Tibial artery (tissue), 4 donors: Measurements from ENCODE around the gene MYBPC3.

Source experiments
- DNase-seq, 2 donors: peaks; one replicate each; pipeline ENCODE4 v3.0.0-alpha.2; 2019
- H3K27ac ChIP-seq, 2 donors: fragments of 200-600 bp; sonication (generic) in 1 of 2; 1 replicate in 1 of 2; 2 replicates in 1 of 2; pipeline ENCODE4 v1.5.1; 2018 to 2019; ENCODE audit warnings: mild to moderate bottlenecking in 1 of 2
- H3K27me3 ChIP-seq, 2 donors: fragments of 200-600 bp; sonication (generic) in 1 of 2; one replicate each; pipeline versions ENCODE4 v1.5.1 to v1.6.0; 2016 to 2019
- H3K36me3 ChIP-seq, 3 donors: fragments of 200-600 bp; sonication (generic) in 2 of 3; one replicate each; pipeline ENCODE4 v1.5.1; 2016 to 2019; ENCODE audit warnings: mild to moderate bottlenecking in 2 of 3
- H3K4me1 ChIP-seq, 4 donors: fragments of 200-600 bp; sonication (generic) in 2 of 4; 1 replicate in 3 of 4; 2 replicates in 1 of 4; pipeline ENCODE4 v1.5.1; 2016 to 2019
- H3K4me3 ChIP-seq, 2 donors: fragments of 200-600 bp; sonication (generic) in 1 of 2; 1 replicate in 1 of 2; 2 replicates in 1 of 2; pipeline ENCODE4 v1.5.1; 2018 to 2019; ENCODE audit warnings: mild to moderate bottlenecking in 2 of 2
- H3K9me3 ChIP-seq, 3 donors: fragments of 200-600 bp; sonication (generic) in 1 of 3; one replicate each; pipeline ENCODE4 v1.5.1; 2016 to 2019
- CTCF ChIP-seq, 2 experiments: fragments of 200-600 bp in 1 of 2; fragments of 450-650 bp in 1 of 2; IDR thresholded peaks; one replicate each; pipeline ENCODE4 v1.5.1; 2017 to 2019; ENCODE audit warnings: antibody characterized with exemption in 2 of 2, mild to moderate bottlenecking in 1 of 2, moderate library complexity in 1 of 2
- intact Hi-C: fragments of 100-400 bp; cut with DNase I; formaldehyde crosslinking; loops from one replicate; pipeline ENCODE4 v1.15.0; 2023; ENCODE audit warnings: low total_unique reads

The MYBPC3 gene

GRCh38 chr11:47299078-47299477 is 53.4 kb downstream of the MYBPC3 start:
- Histone ChIP-seq H3K27ac (no peak overlapping the region), H3K9me3 (peaks cover 0 to 20% (median 15%) of the 10 kb centered on the region in 3 donors), H3K36me3 (peaks cover 91 to 95% (median 91%) of the 10 kb centered on the region in 3 donors), H3K4me1 (no peaks in the 10 kb centered on the region), H3K4me3 (no peak overlapping the region), H3K27me3 (no peaks in the 10 kb centered on the region)
- DNase-seq = no peak
- TF ChIP-seq CTCF (IDR thresholded peaks at IDR 0.05) = no peak
- intact Hi-C loops = no loop called here

GRCh38 chr11:47296045-47296444 is 56.5 kb downstream of the MYBPC3 start:
- Histone ChIP-seq H3K4me1 (no peaks in the 10 kb centered on the region), H3K27me3 (no peaks in the 10 kb centered on the region), H3K9me3 (peaks cover 0 to 20% (median 4%) of the 10 kb centered on the region in 3 donors), H3K27ac (no peak overlapping the region), H3K4me3 (no peak overlapping the region), H3K36me3 (peaks cover 94 to 97% (median 95%) of the 10 kb centered on the region in 3 donors)
- TF ChIP-seq CTCF (IDR thresholded peaks at IDR 0.05) = no peak
- DNase-seq = peak in 1 of 2 donors; percentile 16
- intact Hi-C loops = no loop called here

DNA sequence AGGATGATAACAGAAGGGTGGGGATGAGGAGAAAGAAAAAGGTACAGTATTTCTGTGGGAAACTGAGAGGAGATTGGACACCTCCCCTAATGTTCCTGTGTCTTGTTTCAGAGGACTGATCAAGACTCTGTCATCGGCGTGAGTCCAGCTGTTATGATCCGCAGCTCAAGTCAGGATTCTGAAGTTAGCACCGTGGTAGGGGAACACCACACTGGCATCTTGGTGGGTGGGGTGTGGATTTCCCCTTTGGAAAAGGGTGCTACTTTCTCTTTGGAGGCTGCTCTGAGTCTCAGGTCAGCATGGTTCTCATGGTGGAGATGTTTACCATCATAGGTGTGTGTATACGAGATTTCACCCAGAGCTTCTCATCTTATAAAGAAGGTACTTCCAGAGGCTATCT is 57.1 kb downstream of the MYBPC3 start:
- H3K4me3 ChIP-seq = no peak overlapping the region
- H3K9me3 ChIP-seq = peaks cover 0 to 20% (median 4%) of the 10 kb centered on the region in 3 donors
- no peaks in the 10 kb centered on the region for H3K27me3 ChIP-seq
- DNase-seq = peak in 1 of 2 donors; percentile 15
- peaks cover 95 to 100% (median 97%) of the 10 kb centered on the region in 3 donors for H3K36me3 ChIP-seq
- TF ChIP-seq CTCF (IDR thresholded peaks at IDR 0.05) = no peak
- intact Hi-C loops = no loop called here
- H3K27ac ChIP-seq = no peak overlapping the region
- H3K4me1 ChIP-seq = no peaks in the 10 kb centered on the region

DNA sequence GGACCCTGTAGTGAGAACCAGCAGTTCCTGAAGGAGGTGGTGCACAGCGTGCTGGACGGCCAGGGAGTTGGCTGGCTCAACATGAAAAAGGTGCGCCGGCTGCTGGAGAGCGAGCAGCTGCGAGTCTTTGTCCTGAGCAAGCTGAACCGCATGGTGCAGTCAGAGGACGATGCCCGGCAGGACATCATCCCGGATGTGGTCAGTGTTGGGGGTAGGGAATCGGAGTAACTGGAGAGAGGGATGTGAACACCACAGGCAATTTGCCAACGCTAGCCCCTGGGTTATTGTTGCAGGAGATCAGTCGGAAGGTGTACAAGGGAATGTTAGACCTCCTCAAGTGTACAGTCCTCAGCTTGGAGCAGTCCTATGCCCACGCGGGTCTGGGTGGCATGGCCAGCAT is 62.6 kb downstream of the MYBPC3 start:
- H3K4me3 ChIP-seq = no peak overlapping the region
- peaks cover 96 to 100% (median 99%) of the 10 kb centered on the region in 3 donors for H3K36me3 ChIP-seq
- no peak for TF ChIP-seq CTCF (IDR thresholded peaks at IDR 0.05)
- peak in 1 of 2 donors; percentile 41 for DNase-seq
- no peaks in the 10 kb centered on the region for H3K4me1 ChIP-seq
- H3K27me3 ChIP-seq = no peaks in the 10 kb centered on the region
- intact Hi-C loops = no loop called here
- H3K27ac ChIP-seq = no peak overlapping the region
- H3K9me3 ChIP-seq = no peaks in the 10 kb centered on the region

DNA sequence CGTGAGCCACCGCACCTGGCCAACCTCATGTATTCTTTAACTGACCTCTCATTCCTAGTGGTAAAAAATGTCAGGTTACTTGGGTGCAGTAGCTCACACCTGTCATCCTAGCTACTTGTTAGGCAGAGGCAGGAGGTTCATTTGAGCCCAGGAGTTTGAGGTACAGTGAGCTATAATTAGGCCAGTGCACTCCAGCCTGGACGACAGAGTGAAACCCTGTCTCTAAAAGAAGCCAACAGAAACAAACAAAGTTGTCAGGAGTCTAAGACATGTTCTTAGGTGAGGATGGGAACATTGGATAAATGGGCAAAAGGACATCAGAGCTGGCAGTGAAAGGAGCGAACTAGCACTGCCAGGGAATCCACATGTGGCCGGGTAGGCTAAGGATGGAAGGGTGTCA is 64.4 kb downstream of the MYBPC3 start:
- H3K9me3 ChIP-seq = no peaks in the 10 kb centered on the region
- TF ChIP-seq CTCF (IDR thresholded peaks at IDR 0.05) = no peak
- H3K27me3 ChIP-seq = no peaks in the 10 kb centered on the region
- H3K4me3 ChIP-seq = no peak overlapping the region
- H3K4me1 ChIP-seq = no peaks in the 10 kb centered on the region
- H3K27ac ChIP-seq = no peak overlapping the region
- DNase-seq = peak in 1 of 2 donors; percentile 11
- intact Hi-C loops = no loop called here
- peaks cover 98 to 100% (median 100%) of the 10 kb centered on the region in 3 donors for H3K36me3 ChIP-seq
